Stomach (tissue), 9 donors: ENCODE results near the gene CCL18. TPM values are rescaled to one million over a fixed set of nuclear protein-coding genes. Genes with fewer than 3 reads are reported as not detected.
"Not testable (repeated sequence)": the region's sequence is repeated elsewhere in the genome, so short reads cannot be mapped to it uniquely, and the experiment has no call there.

ENCODE experiments used
- DNase-seq, 2 donors: peaks; one replicate each; pipeline versions ENCODE4 v3.0.0 to v3.0.0-alpha.2; 2013 to 2019
- H3K27ac ChIP-seq, 5 donors: fragments of 200-600 bp in 4 of 5; sonication (generic) in 4 of 5; one replicate each; pipeline ENCODE4 v1.5.1; 2013 to 2019; ENCODE audit warnings: mild to moderate bottlenecking in 1 of 5, moderate library complexity in 1 of 5
- H3K27me3 ChIP-seq, 3 donors: fragments of 200-600 bp; sonication (generic); one replicate each; pipeline ENCODE4 v1.5.1; 2017 to 2019; ENCODE audit warnings: mixed run types in 1 of 3
- H3K36me3 ChIP-seq, 4 donors: fragments of 200-600 bp; sonication (generic); 1 replicate in 3 of 4; 2 replicates in 1 of 4; pipeline ENCODE4 v1.5.1; 2016 to 2019
- H3K4me1 ChIP-seq, 4 donors: fragments of 200-600 bp; sonication (generic); one replicate each; pipeline ENCODE4 v1.5.1; 2016 to 2019
- H3K4me3 ChIP-seq, 4 donors: fragments of 200-600 bp; sonication (generic) in 3 of 4; one replicate each; pipeline ENCODE4 v1.5.1; 2016 to 2019; ENCODE audit warnings: mild to moderate bottlenecking in 1 of 4
- H3K9me3 ChIP-seq, 4 donors: fragments of 200-600 bp; sonication (generic); one replicate each; pipeline ENCODE4 v1.5.1; 2016 to 2019
- CTCF ChIP-seq, 7 experiments: fragments of 450-650 bp in 4 of 7; fragments of 200-600 bp in 3 of 7; sonication (generic) in 3 of 7; IDR thresholded peaks; one replicate each; pipeline ENCODE4 v1.5.1; 2016 to 2019; ENCODE audit warnings: antibody characterized with exemption in 7 of 7, control low read depth in 2 of 7, mild to moderate bottlenecking in 1 of 7
- EP300 ChIP-seq: sonication (generic); formaldehyde crosslinking; IDR thresholded peaks from one replicate; pipeline ENCODE4 v1.6.1; 2017; ENCODE audit warnings: antibody characterized with exemption
- POLR2A ChIP-seq, 4 donors: fragments of 450-650 bp; IDR thresholded peaks; one replicate each; pipeline ENCODE4 v1.6.1; 2016; ENCODE audit warnings: antibody characterized with exemption in 4 of 4, control low read depth in 2 of 4, mild to moderate bottlenecking in 1 of 4, moderate library complexity in 1 of 4
- POLR2AphosphoS5 ChIP-seq, 3 donors: sonication (generic); formaldehyde crosslinking; IDR thresholded peaks; one replicate each; pipeline ENCODE4 v1.6.1; 2016; ENCODE audit warnings: antibody characterized with exemption in 3 of 3
- WGBS, 5 donors: extraction: QIAGEN DNeasy Blood & Tissue Kit in 3 of 5; methylation state at CpG; one replicate each; pipeline versions ENCODE4 v1.1.5 to v1.1.7; 2013 to 2018; 5-methylcytosine and 5-hydroxymethylcytosine counted together
- intact Hi-C: fragments of 100-400 bp; cut with DNase I; formaldehyde crosslinking; loops from one replicate; pipeline ENCODE4 v1.15.1; 2023; ENCODE audit warnings: low total_unique reads
- polyA plus RNA-seq, 3 donors: library from polyadenylated mRNA; stranded (reverse); fragments of 200-250 nt; gene quantifications; one replicate each; pipeline ENCODE4 v1.2.3, GENCODE V29; 2013
- total RNA-seq, 5 donors: library from RNA; depleted of rRNA; stranded (reverse); fragments of >200 nt; gene quantifications; one replicate each; pipeline versions ENCODE4 v1.1.0 to v1.2.3, GENCODE V29; 2014 to 2016
- donor health status: healthy with polysubstance abuse.
- donor health status: Bipolar disorder and iron deficiency.
- donor health status: healthy.

CCL18 gene
- total and polyA plus RNA-seq, 8 donors, result 0.87 to 12.2 (median 2.5) TPM; not detected in 4

GRCh38 chr17:36111068-36111490, 47.0 kb downstream of the CCL18 start:
- Histone ChIP-seq H3K27ac (no peak overlapping the region), H3K4me3 (no peak overlapping the region), H3K27me3 (no peaks in the 10 kb centered on the region), H3K4me1 (no peaks in the 10 kb centered on the region), H3K36me3 (no peaks in the 10 kb centered on the region), H3K9me3 (peaks cover 0 to 9% (median 4%) of the 10 kb centered on the region in 4 donors)
- no peak for DNase-seq
- WGBS, 5 donors, result 63 to 72% (median 67%) methylated on average over 4 of the region's 4 CpGs
- intact Hi-C loops, result no loop called here
- TF ChIP-seq CTCF (IDR thresholded peaks at IDR 0.05) (no peak), EP300 (no peak), POLR2AphosphoS5 (IDR thresholded peaks at IDR 0.05) (no peak), POLR2A (IDR thresholded peaks at IDR 0.05) (no peak)

DNA sequence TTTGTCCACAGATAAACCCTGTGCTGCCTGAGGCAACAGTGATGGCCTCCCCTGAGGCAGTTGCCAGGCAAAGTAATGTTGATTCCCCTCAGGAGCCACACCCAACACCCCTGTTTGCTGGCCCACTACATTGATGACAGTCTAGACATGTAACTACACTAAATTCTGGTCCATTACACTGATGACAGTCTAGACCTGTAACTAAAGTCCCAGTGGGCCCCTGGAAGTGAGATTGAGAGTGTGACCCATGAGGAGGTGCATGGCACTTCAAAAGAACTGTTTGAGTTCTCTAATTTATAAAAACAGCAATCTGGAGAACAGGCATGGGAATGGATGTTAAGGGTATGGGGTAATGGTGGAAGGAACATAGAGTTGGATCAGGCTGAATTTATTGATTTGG, 48.5 kb downstream of the CCL18 start:
- intact Hi-C loops, result no loop called here
- no peak for DNase-seq

DNA sequence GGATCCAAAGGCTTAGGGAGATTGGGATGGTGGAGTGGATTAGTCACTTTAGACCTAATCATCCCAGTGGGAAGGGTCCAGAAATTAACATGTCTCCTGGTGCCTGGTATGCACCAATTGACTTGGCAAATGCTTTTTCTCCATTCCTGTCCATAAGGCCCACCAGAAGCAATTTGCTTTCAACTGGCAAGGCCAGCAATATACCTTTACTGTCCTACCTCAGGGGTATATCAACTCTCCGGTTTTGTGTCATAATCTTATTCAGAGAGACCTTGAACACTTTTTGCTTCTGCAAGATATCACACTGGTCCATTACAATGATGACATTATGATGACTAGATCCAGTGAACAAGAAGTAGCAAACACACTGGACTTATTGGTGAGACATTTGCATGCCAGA, 49.1 kb downstream of the CCL18 start:
- 76 to 91% (median 83%) methylated on average over 1 of the region's 1 CpG for WGBS, 5 donors
- intact Hi-C loops, H3K4me1 ChIP-seq, H3K27me3 ChIP-seq, H3K36me3 ChIP-seq, H3K9me3 ChIP-seq, H3K27ac ChIP-seq, H3K4me3 ChIP-seq, DNase-seq: not testable (repeated sequence)

More for the DNA sequence above, 48.5 kb downstream of the CCL18 start:
- Histone ChIP-seq H3K9me3 (peaks cover 0 to 9% (median 4%) of the 10 kb centered on the region in 4 donors), H3K36me3 (no peaks in the 10 kb centered on the region), H3K4me3 (no peak overlapping the region), H3K27ac (no peak overlapping the region), H3K27me3 (no peaks in the 10 kb centered on the region), H3K4me1 (no peaks in the 10 kb centered on the region)
- TF ChIP-seq CTCF (IDR thresholded peaks at IDR 0.05) (no peak), POLR2A (IDR thresholded peaks at IDR 0.05) (no peak), POLR2AphosphoS5 (IDR thresholded peaks at IDR 0.05) (no peak), EP300 (no peak)

DNA sequence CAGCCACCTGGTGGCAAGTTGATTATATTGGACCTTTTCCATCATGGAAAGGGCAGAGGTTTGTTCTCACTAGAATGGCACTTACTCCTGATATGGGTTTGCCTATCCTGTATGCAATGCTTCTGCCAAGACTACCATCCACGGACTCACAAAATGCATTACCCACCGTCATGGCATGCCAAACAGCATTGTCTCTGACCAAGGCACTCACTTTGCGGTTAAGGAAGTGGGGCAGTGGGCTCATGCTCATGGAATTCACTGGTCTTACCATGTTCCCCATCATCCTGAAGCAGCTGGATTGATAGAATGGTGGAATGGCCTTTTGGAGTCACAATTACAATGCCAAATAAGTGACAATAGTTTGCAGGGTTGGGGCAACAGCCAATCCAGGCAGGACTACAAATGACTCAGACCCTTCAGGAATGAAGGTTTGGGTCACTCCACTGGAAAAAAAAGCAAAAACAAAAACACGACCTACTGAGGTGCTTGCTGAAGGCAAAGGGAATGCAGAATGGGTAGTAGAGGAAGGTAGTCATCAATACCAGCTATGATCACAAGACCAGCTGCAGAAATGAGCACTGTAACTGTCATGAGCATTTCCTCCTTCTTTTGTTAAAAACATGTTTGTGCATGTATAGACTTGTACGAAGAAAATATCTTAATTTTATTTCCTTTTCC, 51.0 kb downstream of the CCL18 start:
- DNase-seq, H3K27ac ChIP-seq, H3K9me3 ChIP-seq, H3K36me3 ChIP-seq, H3K4me1 ChIP-seq, intact Hi-C loops, H3K4me3 ChIP-seq: not testable (repeated sequence)
- WGBS, 5 donors, result 78 to 87% (median 84%) methylated on average over 5 of the region's 5 CpGs
- H3K27me3 ChIP-seq, result peaks cover 0 to 11% (median 0%) of the 10 kb centered on the region in 3 donors

- DNase-seq, H3K4me3 ChIP-seq, H3K4me1 ChIP-seq, intact Hi-C loops, H3K27ac ChIP-seq, H3K36me3 ChIP-seq, H3K9me3 ChIP-seq: not testable (repeated sequence)
- H3K27me3 ChIP-seq, result peaks cover 0 to 11% (median 0%) of the 10 kb centered on the region in 3 donors
Measured at GRCh38 chr17:36115649-36115977, 51.5 kb downstream of the CCL18 start.

DNA sequence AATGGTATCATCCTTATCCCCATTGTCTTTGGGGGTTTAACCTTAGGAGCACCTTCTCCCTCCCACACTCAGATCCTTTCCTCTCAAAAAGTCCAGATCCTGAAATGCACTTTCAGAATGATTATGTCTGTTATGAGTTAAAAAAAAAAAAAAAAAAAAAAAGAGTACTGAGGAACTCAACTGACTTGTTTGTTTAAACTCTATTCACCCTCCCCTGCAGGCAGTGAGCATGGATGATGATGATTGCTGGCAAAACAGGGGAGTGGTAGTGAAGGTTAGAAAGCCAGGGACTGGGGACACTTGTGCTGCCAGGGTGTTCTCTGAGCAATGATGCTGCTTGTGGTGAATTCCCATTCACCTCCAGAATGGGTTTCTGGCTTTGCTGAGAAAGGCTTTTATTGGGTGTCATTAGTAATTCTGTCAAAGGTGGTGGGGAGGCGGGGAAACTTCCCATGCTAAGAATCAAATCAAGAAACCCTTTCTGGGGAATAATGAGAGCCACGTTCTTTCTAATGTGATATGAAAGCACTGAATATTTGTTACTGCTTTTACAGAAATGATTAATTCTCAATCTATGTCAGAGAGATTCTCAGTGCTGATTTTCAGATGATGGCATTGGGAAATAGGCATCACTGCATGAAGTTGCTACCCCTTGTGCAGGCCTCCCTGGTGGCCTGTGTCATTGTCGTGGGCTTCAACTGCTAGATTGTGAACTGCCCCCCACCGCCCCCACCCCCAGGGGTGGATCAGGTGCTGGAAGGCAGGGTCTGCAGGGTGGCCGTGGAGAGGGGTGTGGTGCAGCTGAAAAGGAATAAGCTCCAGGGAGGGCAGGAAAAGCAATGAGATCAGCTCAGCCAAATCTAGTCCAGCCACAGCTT, 53.7 kb downstream of the CCL18 start:
- DNase-seq, result no peak
- 30 to 62% (median 35%) methylated on average over 2 to 5 of the region's 5 CpGs for WGBS, 5 donors
- TF ChIP-seq POLR2AphosphoS5 (IDR thresholded peaks at IDR 0.05) (no peak), POLR2A (IDR thresholded peaks at IDR 0.05) (no peak), EP300 (no peak), CTCF (IDR thresholded peaks at IDR 0.05) (no peak)

More for the DNA sequence above, 53.7 kb downstream of the CCL18 start:
- Histone ChIP-seq H3K36me3 (no peaks in the 10 kb centered on the region), H3K9me3 (peaks cover 0 to 2% (median 0%) of the 10 kb centered on the region in 4 donors), H3K27ac (no peak overlapping the region), H3K27me3 (peaks cover 0 to 11% (median 0%) of the 10 kb centered on the region in 3 donors), H3K4me3 (no peak overlapping the region), H3K4me1 (no peaks in the 10 kb centered on the region)
- intact Hi-C loops, result no loop called here
